ENCODE measurements around the gene FERMT1.

DNA sequence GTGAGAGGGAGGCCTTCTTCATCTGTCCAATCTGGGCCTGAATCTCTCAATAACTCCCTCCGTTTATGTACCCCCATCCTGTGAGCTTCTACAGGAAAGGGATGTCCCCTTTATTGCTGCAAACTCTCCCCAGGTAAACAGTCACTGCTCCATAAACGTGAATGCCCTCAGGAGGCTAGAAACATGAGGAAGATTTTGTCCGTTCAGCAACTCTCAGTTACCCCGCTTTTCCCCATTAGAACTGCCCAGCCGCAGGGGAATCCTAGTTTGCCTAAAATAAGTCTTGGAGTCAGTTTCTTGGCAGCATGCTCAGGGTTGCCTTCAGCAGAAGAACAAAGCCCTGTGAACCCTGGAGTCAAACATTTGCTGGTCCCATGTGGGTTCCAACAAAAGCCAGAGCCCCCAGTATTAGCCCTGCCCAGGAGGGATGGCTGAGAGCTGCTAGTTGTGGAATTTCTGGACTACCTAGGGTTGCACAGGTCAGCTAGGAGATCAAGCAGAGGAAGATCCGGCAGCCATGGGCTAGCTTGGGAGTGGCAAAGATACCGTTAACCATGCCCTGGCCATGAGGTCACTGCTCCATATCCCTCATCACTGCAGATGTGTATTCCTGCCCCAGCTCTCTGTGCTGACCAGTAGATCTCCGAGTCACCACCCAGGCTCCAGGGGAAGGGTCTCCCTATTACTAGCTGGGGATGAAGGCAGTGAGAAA, 69.6 kb downstream of the FERMT1 start:
- TF ChIP-seq CTCF (IDR thresholded peaks at IDR 0.05), result no peak
- no peak for TF ChIP-seq EZH2 (IDR thresholded peaks at IDR 0.05; ENCODE audit: borderline replicate concordance, insufficient read depth, low read depth, low read length, poor library complexity, severe bottlenecking)

Data from B cell (primary cell).